Umbilical cord (tissue), 2 donors: ENCODE data around the gene ATP13A3. TPM values are rescaled to one million over a fixed set of nuclear protein-coding genes. Genes with fewer than 3 reads are reported as not detected.

Experiments used
- DNase-seq: peaks from one replicate; pipeline ENCODE4 v3.0.0-alpha.2; 2015; ENCODE audit warnings: low spot score
- total RNA-seq: library from RNA; depleted of rRNA; stranded (reverse); fragments of >200 nt; gene quantifications from one replicate; pipeline ENCODE4 v1.2.3, GENCODE V29; 2014; ENCODE audit warnings: low replicate concordance; ENCODE audit not compliant: insufficient read depth

ATP13A3 gene
- total RNA-seq, 1 donor from 2014 or later = 110 TPM

GRCh38 chr3:194396539-194396858 is 90.3 kb downstream of the ATP13A3 start:
- no peak for DNase-seq

GRCh38 chr3:194395778-194396538 is 90.8 kb downstream of the ATP13A3 start:
- DNase-seq = peak; percentile 90

DNA sequence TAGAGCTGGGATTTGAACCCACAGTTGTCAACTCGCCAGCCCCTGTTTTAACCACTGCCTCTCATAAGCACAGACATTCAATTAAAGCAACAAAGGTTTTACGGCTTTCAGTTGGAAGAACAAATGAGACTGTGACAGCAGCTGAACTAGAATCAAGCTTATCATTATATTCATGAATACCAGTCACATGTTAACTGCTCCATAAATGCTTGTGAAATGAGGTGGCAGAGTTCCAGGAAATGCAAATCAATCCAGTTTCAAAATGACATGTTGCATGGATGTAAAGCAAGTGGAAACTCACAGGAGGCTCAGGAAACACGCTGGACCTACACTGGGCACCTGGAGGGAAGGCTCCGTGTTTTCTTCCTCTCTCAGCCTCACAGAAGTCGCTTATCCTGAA is 91.6 kb downstream of the ATP13A3 start:
- DNase-seq = peak; percentile 12

GRCh38 chr3:194392576-194392975 is 94.2 kb downstream of the ATP13A3 start:
- DNase-seq = no peak

GRCh38 chr3:194390835-194391234 is 96.0 kb downstream of the ATP13A3 start:
- DNase-seq = no peak

DNA sequence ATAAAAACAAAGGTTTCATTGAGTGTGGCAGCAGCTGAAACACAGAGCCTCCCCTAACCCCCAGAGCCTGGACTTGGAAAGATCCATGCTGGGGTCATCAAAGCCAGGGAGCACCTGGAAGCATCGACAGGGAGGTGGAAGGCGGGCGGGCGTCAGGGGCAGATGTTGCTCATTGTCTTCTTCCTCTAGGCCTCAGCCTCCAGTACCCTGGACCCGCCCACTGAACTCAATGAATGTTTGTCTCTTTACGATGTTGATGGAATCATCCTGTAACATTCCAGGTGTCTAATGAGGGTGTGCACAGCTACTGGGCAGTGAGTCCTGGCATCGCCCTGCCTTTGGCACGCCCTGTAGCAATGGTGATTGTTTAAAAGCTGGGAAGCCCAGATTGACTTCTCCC is 97.5 kb downstream of the ATP13A3 start:
- DNase-seq = no peak

DNA sequence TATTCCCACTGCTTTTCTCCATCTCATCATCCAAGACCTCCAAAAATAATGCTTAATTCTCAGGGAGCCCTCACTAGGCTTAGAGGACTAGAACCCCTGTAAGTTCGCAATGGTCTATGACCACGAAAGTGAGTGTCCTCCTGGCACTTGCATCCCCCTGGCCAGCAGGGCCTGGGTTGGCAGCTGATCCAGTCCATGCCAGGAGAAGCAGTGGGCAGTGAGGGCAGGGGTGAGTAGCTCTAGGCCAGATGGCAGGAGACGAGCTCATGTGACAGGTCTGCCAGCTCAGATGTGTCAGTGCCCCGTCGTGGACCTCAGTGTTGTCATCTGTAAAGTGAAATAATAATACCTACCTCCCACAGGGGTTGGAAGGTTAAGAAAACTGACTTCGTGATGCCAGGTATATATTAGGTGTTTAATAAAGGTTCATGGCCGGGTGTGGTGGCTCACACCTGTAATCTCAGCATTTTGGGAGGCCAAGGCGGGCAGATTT is 98.8 kb downstream of the ATP13A3 start:
- DNase-seq = no peak

GRCh38 chr3:194387276-194387675 is 99.5 kb downstream of the ATP13A3 start:
- DNase-seq = no peak

GRCh38 chr3:194386648-194387047 is 100.2 kb downstream of the ATP13A3 start:
- DNase-seq = no peak

DNA sequence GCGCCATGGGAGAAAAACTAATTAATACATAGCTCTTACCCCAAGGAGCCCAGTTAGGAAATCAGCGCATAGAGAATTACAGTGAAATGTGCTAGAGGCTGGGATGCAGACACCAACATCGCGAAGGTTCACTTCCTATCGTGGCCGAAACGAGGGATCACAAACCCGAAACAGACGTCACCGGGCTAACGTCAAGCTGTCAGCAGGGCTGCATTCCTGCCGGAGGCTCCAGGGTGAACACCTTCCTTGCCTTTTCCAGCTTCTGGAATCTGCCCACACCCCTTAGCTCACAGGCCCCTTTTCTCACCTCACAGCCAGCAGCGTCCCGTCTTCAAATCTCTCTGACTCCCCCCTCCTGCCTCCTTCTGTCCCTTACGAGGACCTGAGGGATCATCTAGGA is 100.7 kb downstream of the ATP13A3 start:
- DNase-seq = no peak

DNA sequence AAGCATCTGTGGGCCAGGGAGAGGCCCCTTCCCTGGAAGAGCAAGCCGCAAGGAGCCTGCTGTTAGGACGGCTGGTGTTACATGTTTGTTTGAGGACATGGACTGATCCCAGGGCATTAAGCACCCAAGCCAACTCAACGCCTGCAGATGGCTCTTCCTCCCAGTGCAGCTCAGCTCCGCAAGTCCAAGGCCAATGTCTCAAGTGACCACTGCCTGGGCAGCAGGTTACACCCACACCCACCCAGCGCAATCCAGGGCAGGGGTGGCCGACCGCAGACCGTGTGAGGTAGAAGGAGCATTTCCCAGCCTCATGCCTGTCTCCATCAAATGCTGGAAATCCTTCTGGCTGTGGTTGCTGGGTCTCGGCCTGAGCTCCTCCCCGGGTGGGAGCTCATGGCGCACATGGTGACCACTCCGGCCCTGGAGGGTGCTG is 102.2 kb downstream of the ATP13A3 start:
- DNase-seq = no peak

- DNase-seq = no peak
These were observed 102.6 kb downstream of the ATP13A3 start for GRCh38 chr3:194384156-194384555.

GRCh38 chr3:194383276-194383940 is 103.4 kb downstream of the ATP13A3 start:
- no peak for DNase-seq

- no peak for DNase-seq
These were observed 103.9 kb downstream of the ATP13A3 start for GRCh38 chr3:194382892-194383223.

DNA sequence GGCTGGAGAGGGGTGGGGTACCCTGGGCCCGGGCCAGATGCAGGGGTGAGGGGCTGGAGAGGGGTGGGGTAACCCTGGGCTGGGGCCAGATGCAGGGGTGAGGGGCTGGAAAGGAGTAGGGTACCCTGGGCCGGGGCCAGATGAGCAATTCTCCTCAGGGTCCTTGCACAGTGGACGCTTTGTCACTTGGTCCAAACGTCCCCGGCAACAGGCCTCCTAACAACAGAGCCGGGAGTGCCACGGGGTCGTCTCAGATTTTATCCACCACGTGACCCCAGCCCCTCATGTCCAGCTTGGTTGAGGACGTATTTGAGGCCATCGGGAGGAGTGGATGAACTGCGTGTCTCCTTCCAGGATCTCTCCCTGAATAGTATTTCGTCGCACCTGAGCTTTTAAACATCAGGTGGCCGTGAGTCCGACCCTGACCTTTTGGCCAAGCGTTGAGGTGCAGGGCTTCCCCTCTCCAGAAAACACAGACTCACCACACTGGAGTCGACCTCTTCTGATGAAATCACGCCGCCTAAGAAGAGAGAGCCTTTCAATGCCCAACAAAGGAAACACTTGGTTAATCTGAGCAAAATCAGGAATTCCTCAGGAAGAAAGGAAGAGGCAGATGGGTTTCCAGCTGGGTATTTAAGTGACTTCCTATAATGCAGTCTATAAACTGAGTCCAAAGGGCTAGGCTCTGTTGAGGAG is 104.5 kb downstream of the ATP13A3 start:
- no peak for DNase-seq

DNA sequence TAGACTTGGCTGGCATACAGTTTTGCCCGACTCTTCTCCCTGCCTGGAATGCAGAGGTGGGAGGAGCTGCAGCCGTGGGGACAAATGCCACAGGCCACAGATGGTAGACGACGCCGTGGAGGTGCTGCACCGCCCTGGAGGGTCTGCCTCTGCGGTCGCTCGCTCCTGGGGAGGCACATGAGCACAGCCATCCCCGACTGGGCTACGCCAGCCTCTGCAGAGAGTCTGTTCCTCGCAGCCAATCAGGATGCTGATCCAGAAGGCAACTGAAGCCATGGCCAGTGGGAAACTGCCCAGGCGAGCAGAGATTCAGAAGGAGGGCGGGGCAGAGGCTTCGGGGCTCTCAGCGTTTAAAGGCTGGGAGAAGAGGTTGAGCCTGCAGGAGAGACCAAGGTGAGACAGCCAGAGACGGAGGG is 105.3 kb downstream of the ATP13A3 start:
- DNase-seq = no peak

GRCh38 chr3:194380326-194380725 is 106.5 kb downstream of the ATP13A3 start:
- DNase-seq = no peak

GRCh38 chr3:194379651-194380050 is 107.2 kb downstream of the ATP13A3 start:
- no peak for DNase-seq

GRCh38 chr3:194379231-194379630 is 107.6 kb downstream of the ATP13A3 start:
- no peak for DNase-seq

- no peak for DNase-seq
These were observed 109.1 kb downstream of the ATP13A3 start for GRCh38 chr3:194377708-194378107.

DNA sequence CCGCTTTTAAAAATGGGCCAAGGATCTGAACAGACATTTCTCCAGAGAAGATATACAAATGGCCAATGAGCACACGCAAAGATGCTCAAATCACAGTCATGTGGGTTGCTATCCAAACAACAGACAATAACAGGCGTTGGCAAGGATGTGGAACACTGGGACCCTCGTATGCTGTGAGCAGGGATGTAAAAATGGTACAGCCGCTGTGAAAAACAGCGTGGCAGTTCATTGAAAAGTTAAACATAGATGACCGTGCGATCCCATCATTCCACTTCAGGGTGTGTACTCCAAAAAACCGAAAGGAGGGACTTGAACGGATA is 110.6 kb downstream of the ATP13A3 start:
- no peak for DNase-seq

DNA sequence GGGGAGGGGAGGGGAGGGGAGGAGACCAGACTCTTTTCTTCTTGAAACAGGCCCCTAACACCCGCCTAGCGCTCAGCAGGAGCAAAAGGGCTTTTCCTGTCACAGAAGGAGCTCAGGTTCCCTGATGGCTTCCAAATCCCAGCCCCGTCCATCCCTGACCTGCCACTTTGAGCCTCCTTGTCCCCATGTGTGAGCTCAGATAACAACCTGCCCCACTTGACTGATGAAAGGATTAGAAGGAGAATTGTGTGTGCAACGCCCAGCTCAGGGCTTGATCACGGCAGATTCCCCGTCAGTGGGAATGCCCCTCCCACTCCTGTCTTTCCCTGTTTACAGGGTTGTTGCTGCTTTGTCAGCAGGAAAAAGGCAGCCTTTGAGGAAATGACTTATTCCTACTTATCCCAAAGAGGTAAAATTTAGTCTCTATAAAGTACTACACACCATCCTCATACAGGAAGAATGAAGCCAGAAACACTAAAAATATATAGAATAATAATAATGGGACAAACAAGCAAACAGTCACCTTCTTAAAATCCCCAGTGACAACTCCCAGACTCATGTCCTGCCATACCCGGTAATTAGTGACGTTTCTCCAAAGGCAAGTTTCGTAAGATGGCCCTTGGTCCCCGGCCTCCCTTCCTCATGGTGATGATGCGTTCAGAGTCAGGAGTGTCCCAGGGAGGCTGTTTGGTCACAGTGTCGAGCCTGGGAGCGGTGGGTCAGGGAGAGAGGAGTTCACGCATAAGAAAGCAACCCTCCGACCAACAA is 111.1 kb downstream of the ATP13A3 start:
- no peak for DNase-seq
